Right ventricle myocardium inferior (tissue), 1 donor: ENCODE data around the gene HBQ1. TPM values are rescaled to one million over a fixed set of nuclear protein-coding genes. Genes with fewer than 3 reads are reported as not detected.
"Not testable (repeated sequence)": the region's sequence is repeated elsewhere in the genome, so short reads cannot be mapped to it uniquely, and the experiment has no call there.

Experiments
- ATAC-seq: fragments of 200-7000 bp; cut with Tn5 transposase; one replicate; pipeline ENCODE4 v1.9.1; 2020; ENCODE audit warnings: mild to moderate bottlenecking, moderate library complexity
- DNase-seq: peaks from one replicate; pipeline ENCODE4 v3.0.0; 2021; ENCODE audit errors: missing footprints
- intact Hi-C: fragments of 100-400 bp; cut with DNase I; formaldehyde crosslinking; loops from one replicate; pipeline ENCODE4 v1.11.0; 2022
- long read RNA-seq: library from polyadenylated mRNA; unstranded; transcript quantifications from one replicate; pipeline ENCODE4 v2.0.0, GENCODE V29; 2021
- total RNA-seq: library from RNA; stranded (reverse); fragmentation: NEBNext Ultra II Directional; extraction: Animal tissue kit (Norgen Biotek cat#: 25700); gene quantifications from one replicate; pipeline ENCODE4 v1.2.1, GENCODE V29; 2021
- donor health status: DM: no; HTN: yes; CAD: no; lungs with severe emphysema.

HBQ1 gene
- total RNA-seq = not detected
- long read RNA-seq = 0 reads

DNA sequence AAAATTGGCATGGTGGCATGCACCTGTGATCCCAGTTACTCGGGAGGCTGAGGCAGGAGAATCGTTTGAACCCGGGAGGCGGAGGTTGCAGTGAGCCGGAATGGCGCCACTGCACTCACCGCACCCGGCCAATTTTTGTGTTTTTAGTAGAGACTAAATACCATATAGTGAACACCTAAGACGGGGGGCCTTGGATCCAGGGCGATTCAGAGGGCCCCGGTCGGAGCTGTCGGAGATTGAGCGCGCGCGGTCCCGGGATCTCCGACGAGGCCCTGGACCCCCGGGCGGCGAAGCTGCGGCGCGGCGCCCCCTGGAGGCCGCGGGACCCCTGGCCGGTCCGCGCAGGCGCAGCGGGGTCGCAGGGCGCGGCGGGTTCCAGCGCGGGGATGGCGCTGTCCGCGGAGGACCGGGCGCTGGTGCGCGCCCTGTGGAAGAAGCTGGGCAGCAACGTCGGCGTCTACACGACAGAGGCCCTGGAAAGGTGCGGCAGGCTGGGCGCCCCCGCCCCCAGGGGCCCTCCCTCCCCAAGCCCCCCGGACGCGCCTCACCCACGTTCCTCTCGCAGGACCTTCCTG lies at the start of gene HBQ1:
TSS of gene HBQ1 (plus strand) at position 359 of the 575 bp plus-strand sequence. CDS start at position 387, 28 bp downstream.
- intact Hi-C loops = loop anchor here (2.0 kb wide), 1 partner anchor 73 kb away; no protein-coding TSS in a partner anchor
- ATAC-seq (no peak), DNase-seq (no peak)

DNA sequence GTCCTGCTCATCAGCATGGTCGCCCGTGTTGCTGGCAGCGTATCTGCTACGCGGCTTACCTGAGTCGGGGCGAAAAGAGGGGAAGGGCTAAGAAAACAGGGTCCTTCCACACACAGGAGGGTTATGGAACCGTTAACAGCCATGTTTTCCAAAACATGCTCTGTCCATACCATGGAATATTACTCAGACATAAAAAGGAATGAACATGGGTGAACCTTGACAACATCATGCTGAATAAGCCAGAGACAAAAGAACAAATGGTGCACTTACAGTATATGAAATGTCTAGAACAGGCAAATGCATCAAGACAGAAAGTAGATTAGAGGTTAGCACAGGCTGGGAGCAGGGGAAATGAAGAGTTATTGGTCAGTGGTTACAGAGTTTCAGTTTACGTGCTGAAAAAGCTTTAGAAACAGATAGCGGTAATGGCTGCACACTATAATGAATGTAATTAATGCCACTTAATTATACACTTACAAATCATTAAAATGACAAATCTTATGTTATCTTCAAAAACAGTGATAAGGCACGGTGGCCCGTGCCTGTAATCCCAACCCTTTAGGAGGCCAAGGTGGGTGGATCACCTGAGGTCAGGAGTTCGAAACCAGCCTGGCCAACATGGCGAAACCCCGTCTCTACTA lies 49.6 kb upstream of the HBQ1 start:
- ATAC-seq = no peak
- intact Hi-C loops = no loop called here
- DNase-seq = no peak

DNA sequence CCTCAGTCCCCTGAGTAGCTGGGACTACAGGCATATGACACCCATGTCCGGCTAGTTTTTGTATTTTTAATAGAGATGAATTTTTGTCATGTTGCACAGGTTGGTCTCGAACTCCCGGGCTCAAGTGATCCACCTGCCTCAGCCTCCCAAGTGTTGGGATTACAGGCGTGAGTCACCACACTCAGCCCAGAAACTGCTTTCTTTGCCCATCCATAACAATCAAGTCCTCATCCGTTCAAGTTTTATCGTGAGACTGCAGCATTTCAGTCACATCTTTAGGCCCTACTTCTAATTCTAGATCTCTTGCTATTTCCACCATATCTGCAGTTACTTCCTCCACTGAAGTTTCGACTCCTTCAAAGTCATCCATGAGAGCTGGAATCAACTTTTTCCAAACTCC lies 48.1 kb upstream of the HBQ1 start:
- ATAC-seq (no peak), DNase-seq (no peak)
- intact Hi-C loops = no loop called here

DNA sequence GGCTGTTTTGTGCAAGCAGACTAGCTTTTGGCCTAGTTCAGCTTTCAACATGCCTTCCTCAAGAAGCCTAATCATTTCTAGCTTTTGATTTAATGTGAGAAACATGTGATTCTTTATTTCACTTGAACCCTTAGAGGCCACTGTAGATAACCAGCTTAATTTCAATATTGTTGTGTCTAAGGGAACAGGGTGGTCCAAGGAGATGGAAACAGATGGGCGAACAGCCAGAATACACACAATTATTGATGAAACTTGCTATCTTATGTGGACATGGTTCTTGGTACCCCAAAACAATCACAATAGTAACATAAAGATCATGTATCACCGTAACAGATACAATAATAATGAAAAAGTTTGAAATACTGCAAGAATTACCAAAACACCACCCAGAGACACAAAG lies 46.5 kb upstream of the HBQ1 start:
- ATAC-seq (no peak), DNase-seq (no peak)
- intact Hi-C loops = no loop called here

DNA sequence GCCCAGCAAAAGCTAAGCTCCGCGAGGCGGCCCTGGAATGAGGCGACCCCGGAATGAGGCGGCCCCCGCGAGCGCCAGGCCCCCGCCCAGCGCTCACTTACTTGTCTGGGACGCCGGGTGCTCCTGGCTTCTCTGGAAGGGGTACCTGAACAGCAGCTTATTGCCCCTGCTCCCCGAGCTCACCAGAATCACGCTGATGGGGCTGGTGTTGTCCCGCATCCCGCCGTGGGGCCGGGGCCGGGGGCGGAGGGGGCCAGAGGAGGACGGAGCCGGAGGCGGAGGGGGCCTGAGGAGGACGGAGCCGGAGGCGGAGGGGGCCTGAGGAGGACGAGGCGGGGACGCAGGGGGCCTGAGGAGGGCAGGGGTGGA lies 42.2 kb upstream of the HBQ1 start:
- intact Hi-C loops = no loop called here
- ATAC-seq (peak; percentile 12), DNase-seq (no peak)

DNA sequence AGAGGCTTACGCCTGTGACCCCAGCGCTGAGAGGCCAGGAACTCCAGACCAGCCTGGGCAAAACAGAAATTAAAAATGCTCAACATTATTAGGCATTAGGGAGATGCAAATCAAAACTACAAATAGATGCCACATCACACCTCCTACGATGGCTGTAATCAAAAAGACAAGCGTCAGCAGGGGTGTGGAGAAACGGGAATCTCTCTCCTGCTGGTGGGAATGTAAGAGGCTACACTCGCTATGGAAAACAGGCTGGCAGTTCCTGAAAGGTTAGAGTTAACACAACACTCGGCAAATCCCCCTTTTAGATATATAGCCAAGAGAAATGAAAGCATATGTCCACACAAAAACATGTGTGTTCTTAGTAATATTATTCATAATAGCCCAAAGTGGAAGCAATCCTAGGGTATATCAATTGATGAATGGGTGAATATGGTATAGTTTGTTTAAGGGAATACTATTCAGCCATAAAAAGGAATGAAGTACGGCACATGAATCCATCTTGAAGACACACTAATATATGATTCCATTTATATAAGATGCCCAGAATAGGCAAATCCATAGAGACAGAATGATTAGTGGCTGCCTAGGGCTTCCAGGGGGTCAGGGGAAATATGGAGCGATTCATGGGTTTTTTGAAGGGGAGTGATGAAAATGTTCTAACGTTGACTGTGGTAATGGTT lies 39.9 kb upstream of the HBQ1 start:
- intact Hi-C loops = no loop called here
- no peak for ATAC-seq

DNA sequence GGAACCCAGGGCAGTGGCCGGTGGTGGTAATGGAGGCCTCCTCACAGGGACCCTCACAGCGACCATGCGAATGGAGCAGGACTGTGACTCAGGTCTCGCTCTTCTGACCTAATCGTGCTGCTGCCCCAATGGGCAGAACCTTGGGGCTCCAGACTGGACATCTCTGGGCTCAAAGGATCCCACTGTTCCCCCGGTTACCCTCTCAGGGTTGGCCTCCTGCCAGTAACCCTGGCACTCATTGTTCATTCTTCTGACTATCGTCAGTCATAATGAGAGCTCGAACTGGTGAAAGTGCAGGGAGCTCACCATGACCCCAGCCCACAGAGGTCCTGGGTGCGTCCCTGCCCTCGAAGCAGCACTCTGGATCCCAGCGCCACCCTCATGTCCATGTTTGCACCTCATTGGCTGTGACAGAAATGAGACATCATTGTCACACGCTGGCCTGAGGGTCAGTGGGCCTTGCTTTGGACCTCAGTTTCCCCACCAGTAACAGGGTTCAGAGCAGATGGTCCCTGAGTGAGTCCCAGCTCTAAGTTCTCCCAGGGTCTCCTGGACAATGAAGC lies 37.8 kb upstream of the HBQ1 start:
- ATAC-seq = no peak

More for the DNA sequence above, 39.9 kb upstream of the HBQ1 start:
- DNase-seq = no peak

DNA sequence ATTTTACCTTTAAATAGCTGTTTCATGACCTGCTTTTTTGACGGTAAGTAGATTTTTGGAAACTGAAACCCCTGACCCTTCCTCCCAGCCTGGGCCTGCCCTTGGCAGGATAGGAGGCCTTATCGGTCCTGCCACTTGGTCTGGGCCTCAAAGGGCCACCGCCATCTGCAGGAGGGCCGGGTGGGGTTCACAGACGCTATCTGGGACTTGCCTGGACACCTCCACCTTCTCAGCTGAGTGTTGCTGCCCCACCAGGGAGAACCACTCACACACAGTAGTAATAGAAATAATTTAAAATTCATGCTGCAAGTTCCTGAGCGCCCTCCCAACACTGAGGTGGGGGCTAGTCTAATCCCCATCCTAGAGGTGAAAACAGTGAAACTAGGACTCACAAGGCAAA lies 37.2 kb upstream of the HBQ1 start:
- DNase-seq = no peak
- intact Hi-C loops = no loop called here
- no peak for ATAC-seq

More for the DNA sequence above, 37.8 kb upstream of the HBQ1 start:
- no peak for DNase-seq
- intact Hi-C loops = no loop called here

DNA sequence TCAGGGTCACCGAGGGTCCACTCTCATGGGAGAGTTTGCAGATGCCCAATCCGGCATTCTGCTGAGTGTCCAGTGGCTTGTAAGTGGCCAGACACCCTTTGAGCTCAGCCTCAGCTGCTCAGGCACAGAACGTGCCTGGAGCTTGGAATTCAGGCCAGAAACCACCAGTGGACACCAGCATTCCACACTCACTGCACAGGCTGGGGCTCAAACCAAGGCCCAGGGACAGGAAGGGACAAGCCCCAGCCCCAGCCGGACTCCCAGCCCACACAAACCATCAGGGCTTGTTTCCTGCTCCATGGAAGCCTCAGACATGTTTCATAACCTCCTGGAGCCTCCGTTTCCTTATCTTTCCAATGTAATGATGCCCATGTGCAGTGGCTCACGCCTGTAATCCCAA lies 36.8 kb upstream of the HBQ1 start:
- no peak for ATAC-seq
- intact Hi-C loops = no loop called here
- no peak for DNase-seq

DNA sequence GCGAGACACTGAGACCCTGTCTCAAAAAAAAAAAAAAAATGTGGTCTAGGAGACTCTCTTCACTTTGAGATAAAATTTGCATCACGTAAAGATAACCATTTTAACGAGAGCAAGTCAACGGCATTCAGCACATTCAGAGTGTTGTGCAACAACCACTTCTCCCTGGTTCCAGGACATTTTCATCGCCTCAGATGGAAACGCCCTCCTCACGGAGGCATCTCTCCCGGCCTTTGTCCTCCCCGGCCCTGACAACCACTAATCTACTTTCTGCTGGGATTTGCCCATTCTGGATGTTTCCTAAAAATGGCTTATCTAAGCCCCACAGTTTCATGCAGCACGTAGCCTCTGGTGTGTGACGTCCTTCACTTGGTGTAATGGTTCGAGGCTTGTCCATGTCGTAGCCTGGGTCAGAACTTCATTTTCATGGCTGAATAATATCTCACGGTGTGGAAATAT lies 35.4 kb upstream of the HBQ1 start:
- no peak for ATAC-seq
- no peak for DNase-seq
- intact Hi-C loops = no loop called here

DNA sequence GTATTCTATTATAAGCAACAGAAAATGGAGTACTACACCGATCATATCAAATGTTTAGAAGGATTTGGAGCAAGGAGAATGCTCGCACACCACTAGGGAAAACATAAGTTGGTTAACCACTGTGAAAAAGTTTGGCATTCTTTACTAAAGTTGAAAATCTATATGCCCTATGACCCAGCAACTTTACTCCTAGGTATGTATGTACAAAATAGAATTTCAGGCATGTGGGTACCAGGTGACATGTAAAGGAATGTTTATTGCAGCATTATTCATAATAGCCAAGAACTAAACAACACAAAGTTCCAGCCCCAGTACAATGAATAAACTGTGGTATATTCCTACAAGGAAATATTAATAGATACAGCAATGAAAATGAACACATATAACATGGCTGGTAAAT lies 33.6 kb upstream of the HBQ1 start:
- ATAC-seq (no peak), DNase-seq (no peak)
- intact Hi-C loops = no loop called here

DNA sequence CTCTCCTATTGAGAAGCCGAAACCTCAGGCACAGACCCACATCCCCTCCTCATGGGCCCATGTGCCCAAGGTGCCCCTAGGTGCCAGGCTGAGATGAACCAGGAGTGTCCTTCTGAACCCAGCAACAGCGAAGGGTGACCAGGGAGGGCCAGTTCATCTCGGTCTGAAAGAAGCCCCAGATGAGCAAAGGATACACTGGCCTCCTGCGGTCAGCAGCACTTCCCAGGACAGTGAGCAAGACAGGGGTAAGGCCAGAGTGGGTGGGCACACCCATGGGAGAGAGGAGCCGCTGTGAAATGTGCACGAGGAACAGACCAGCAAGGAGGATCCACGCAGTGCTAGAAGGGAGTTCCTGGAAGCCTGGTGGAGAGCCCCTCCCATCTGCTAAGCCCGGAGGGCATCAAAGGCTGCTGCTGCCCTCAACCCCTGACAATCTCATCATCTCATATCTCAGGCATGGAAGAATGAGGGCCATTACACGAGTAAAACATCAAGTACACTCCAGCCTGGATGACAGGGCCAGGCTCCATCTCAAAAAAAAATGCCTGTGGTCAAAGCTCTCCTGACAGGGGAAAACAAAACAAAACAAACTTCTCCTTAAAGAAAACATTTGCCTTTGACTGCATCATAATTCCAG lies 31.1 kb upstream of the HBQ1 start:
- ATAC-seq (no peak), DNase-seq (no peak)
- intact Hi-C loops = no loop called here

DNA sequence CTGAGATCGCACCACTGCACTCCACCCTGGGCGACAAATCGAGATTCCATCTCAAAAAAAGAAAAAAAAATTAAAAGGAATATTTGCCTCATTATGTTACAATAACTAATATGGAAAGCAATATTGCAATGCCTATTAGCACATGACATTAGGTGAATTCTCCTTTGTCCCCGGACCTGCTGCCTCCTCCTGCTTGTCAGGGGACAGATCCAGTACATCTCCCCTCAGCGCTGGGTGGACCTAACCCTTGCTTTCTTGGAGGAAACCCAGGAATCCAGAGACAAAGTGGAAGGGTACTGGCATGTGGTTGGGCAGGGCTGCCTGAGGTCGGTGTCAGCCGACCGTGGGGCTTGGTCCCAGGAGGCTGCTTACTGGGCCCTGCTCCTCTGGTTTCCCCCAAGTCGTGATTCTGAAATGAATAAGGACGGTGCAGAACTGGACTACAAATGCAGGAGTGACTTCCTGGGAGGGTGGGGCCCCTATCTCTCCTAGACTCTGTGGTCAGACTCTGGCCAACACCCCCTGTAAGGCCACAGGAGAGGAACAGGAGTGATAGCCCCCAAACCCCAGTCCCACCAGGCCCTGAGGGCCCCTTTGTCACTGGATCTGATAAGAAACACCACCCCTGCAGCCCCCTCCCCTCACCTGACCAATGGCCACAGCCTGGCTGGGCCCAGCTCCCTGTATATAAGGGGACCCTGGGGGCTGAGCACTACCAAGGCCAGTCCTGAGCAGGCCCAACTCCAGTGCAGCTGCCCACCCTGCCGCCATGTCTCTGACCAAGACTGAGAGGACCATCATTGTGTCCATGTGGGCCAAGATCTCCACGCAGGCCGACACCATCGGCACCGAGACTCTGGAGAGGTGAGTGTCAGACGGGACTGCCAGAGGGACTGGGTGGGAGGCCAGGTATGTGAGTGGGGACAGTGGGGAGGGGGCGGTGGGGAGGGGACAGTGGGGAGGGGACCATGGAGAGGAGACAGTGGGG lies 27.8 kb upstream of the HBQ1 start, which contains the start of gene HBZ:
TSS of gene HBZ (plus strand) at position 504 of the 988 bp plus-strand sequence. CDS start at position 770, 266 bp downstream.
- intact Hi-C loops = no loop called here
- no peak for DNase-seq
- peak; percentile 8 for ATAC-seq

DNA sequence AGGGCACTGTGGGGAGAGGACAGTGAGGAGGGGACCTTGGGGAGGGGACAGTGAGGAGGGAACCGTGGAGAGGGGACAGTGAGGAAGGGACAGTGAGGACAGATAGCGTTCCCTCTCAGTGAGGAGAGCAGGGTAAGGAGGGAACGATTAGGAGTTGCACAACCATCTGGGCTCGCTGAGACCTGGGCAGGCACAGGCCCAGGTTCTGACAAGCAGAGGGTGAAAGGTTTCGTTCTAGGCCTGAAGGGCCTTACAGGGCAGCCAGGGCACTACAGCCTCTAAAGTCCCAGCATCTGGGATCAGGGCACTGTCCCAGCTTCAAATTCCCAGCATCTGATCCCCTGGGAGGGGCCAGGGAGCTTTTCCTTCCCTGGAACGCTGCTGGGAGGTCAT lies 27.1 kb upstream of the HBQ1 start:
- ATAC-seq = peak; percentile 47
- intact Hi-C loops, DNase-seq: not testable (repeated sequence)

DNA sequence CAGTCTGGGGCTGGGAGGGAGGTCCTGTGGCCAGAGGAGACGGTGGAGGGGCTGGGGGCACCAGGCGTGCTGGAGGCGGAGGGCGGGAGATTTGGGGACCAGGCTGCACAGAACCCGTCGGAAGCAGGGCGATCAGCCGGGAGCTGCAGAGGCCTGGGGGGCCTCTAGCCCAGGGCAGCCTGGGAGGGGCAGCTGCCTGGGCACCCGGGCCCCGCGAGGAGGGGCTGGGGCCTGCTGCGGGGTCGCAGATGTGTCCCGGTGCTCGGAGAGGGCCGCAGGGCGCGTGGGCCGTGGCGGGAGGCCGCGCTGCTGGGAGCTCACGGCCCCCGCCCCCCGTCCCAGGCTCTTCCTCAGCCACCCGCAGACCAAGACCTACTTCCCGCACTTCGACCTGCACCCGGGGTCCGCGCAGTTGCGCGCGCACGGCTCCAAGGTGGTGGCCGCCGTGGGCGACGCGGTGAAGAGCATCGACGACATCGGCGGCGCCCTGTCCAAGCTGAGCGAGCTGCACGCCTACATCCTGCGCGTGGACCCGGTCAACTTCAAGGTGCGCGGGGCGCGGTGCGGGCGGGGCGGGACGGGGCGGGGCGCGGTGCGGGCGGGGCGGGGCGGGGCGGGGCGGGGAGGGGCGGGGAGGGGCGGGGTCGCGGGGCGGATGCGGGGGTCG lies 26.6 kb upstream of the HBQ1 start:
- DNase-seq, intact Hi-C loops, ATAC-seq: not testable (repeated sequence)

DNA sequence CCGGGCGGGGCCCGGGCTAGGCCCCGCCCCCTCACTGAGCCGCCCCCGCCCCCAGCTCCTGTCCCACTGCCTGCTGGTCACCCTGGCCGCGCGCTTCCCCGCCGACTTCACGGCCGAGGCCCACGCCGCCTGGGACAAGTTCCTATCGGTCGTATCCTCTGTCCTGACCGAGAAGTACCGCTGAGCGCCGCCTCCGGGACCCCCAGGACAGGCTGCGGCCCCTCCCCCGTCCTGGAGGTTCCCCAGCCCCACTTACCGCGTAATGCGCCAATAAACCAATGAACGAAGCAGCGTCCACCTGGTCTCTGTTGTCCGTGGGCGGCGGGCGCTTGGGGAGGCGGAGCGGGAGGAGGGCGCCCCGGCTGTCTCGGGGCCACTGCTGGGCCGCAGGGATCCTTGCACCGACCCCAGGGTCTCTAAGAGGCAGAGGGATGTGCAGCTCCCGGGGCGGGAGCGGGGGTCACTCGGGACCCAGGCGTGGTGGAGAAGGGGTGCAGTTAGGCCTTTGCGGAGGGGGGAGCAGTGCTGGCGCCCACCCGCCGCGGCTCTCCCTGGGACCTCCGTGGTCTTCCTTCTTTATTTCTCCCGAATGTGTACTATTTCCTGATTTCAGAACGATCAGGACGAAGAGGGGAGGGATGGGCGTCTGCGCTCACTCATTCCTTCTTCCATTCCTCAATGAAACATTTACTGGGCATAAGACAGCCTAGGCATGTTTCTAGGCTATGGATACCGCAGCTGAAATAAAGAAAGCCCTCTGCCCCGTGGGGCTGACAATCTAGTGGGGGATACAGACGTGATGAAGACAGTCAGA lies 25.8 kb upstream of the HBQ1 start:
- peak; percentile 41 for ATAC-seq
- intact Hi-C loops = no loop called here
- DNase-seq = no peak

DNA sequence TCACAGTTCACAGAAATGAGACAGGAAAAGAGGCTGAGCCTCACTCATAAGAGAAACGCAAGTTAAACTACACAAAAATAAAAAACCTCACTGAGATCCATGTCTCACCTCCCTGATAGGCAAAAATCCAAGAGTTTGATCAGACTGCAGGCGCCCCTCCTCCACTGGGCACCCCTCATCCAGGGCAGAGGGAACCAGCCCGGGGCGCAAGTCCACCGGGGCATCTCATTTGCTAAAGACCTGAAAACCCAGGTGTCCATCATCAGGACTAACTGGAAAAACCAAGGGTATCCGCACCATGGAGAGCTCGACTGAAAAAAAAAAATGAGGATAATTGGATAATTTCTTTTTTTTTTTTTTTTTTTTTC lies 25.2 kb upstream of the HBQ1 start:
- no peak for DNase-seq
- intact Hi-C loops = no loop called here
- no peak for ATAC-seq
